ENCODE measurements around the gene RPS19.

RPS19 gene

GRCh38 chr19:41917676-41918075 lies 57.6 kb downstream of the RPS19 start:
- no peak overlapping the region for H3K4me3 ChIP-seq (ENCODE audit: control insufficient read depth, low read depth, low read length)
- DNase-seq (ENCODE audit: low read depth): no peak
- no peak for TF ChIP-seq CTCF (IDR thresholded peaks at IDR 0.05; ENCODE audit: control insufficient read depth, insufficient read depth, low read depth, low read length, missing control alignments)

- no peak overlapping the region for H3K4me3 ChIP-seq (ENCODE audit: control insufficient read depth, low read depth, low read length)
- no peak for TF ChIP-seq CTCF (IDR thresholded peaks at IDR 0.05; ENCODE audit: control insufficient read depth, insufficient read depth, low read depth, low read length, missing control alignments)
- no peak for DNase-seq (ENCODE audit: low read depth)
Observed at GRCh38 chr19:41918095-41918494, 58.0 kb downstream of the RPS19 start.

- no peak overlapping the region for H3K4me3 ChIP-seq (ENCODE audit: control insufficient read depth, low read depth, low read length)
- no peak for TF ChIP-seq CTCF (IDR thresholded peaks at IDR 0.05; ENCODE audit: control insufficient read depth, insufficient read depth, low read depth, low read length, missing control alignments)
- no peak for DNase-seq (ENCODE audit: low read depth)
Observed at GRCh38 chr19:41918653-41919244, 58.7 kb downstream of the RPS19 start.

- H3K4me3 ChIP-seq (ENCODE audit: control insufficient read depth, low read depth, low read length): no peak overlapping the region
- no peak for TF ChIP-seq CTCF (IDR thresholded peaks at IDR 0.05; ENCODE audit: control insufficient read depth, insufficient read depth, low read depth, low read length, missing control alignments)
- DNase-seq (ENCODE audit: low read depth): no peak
Observed at GRCh38 chr19:41919948-41920712, 60.1 kb downstream of the RPS19 start.

GRCh38 chr19:41920882-41921576 lies 61.0 kb downstream of the RPS19 start:
- no peak for TF ChIP-seq CTCF (IDR thresholded peaks at IDR 0.05; ENCODE audit: control insufficient read depth, insufficient read depth, low read depth, low read length, missing control alignments)
- DNase-seq (ENCODE audit: low read depth): no peak
- H3K4me3 ChIP-seq (ENCODE audit: control insufficient read depth, low read depth, low read length): no peak overlapping the region

- H3K4me3 ChIP-seq (ENCODE audit: control insufficient read depth, low read depth, low read length): no peak overlapping the region
- no peak for DNase-seq (ENCODE audit: low read depth)
Observed at GRCh38 chr19:41921577-41922576, 61.8 kb downstream of the RPS19 start.

More at GRCh38 chr19:41921577-41922576, 61.8 kb downstream of the RPS19 start:
- no peak for TF ChIP-seq CTCF (IDR thresholded peaks at IDR 0.05; ENCODE audit: control insufficient read depth, insufficient read depth, low read depth, low read length, missing control alignments)

Data from AG09309 (cell line).